GM18873 (cell line): ENCODE results near the gene SSBP3.

ENCODE experiments used
- ATAC-seq: cut with Tn5 transposase; IDR thresholded peaks from one replicate; pipeline ENCODE4 v1.9.1; 2021; ENCODE audit warnings: mild to moderate bottlenecking, moderate library complexity, moderate number of reproducible peaks; ENCODE audit not compliant: unreplicated experiment, low FRiP score

The SSBP3 gene

GRCh38 chr1:54413295-54413694 lies 7.1 kb upstream of the SSBP3 start:
- no peak for ATAC-seq

- no peak for ATAC-seq
Observed at GRCh38 chr1:54410359-54410758, 4.2 kb upstream of the SSBP3 start.

- no peak for ATAC-seq
Observed at GRCh38 chr1:54409156-54410142, 3.3 kb upstream of the SSBP3 start.

GRCh38 chr1:54408147-54409066 lies 2.2 kb upstream of the SSBP3 start:
- no peak for ATAC-seq

- ATAC-seq: peak; percentile 43
Observed at GRCh38 chr1:54407404-54408146, 1.4 kb upstream of the SSBP3 start.

- no peak for ATAC-seq
Observed at GRCh38 chr1:54407154-54407403, 885 bp upstream of the SSBP3 start.

GRCh38 chr1:54405898-54406293 lies 298 bp downstream of the SSBP3 start:
- ATAC-seq: no peak

- ATAC-seq: no peak
Observed at GRCh38 chr1:54404939-54405897, 976 bp downstream of the SSBP3 start.

- ATAC-seq: no peak
Observed at GRCh38 chr1:54404263-54404662, 1.9 kb downstream of the SSBP3 start.

- no peak for ATAC-seq
Observed at GRCh38 chr1:54403808-54404261, 2.4 kb downstream of the SSBP3 start.

- no peak for ATAC-seq
Observed at GRCh38 chr1:54403405-54403804, 2.8 kb downstream of the SSBP3 start.

GRCh38 chr1:54402896-54403295 lies 3.3 kb downstream of the SSBP3 start:
- no peak for ATAC-seq

- ATAC-seq: no peak
Observed at GRCh38 chr1:54401799-54402198, 4.4 kb downstream of the SSBP3 start.

- no peak for ATAC-seq
Observed at GRCh38 chr1:54400329-54400728, 5.9 kb downstream of the SSBP3 start.

- ATAC-seq: no peak
Observed at GRCh38 chr1:54399765-54400164, 6.4 kb downstream of the SSBP3 start.

GRCh38 chr1:54398963-54399528 lies 7.1 kb downstream of the SSBP3 start:
- ATAC-seq: no peak

- no peak for ATAC-seq
Observed at GRCh38 chr1:54397980-54398379, 8.2 kb downstream of the SSBP3 start.

- ATAC-seq: no peak
Observed at GRCh38 chr1:54397090-54397591, 9.1 kb downstream of the SSBP3 start.
